Lower leg skin (tissue), 4 donors: ENCODE results near the gene DCAF4. TPM values are rescaled to one million over a fixed set of nuclear protein-coding genes. Genes with fewer than 3 reads are reported as not detected.

Source experiments
- DNase-seq, 2 donors: peaks; one replicate each; pipeline ENCODE4 v3.0.0-alpha.2; 2019; ENCODE audit warnings: low spot score in 2 of 2
- H3K4me3 ChIP-seq: fragments of 200-600 bp; sonication (generic); 2 replicates; pipeline ENCODE4 v1.5.1; 2017; ENCODE audit warnings: mild to moderate bottlenecking, low read depth; ENCODE audit not compliant: poor library complexity, severe bottlenecking
- POLR2A ChIP-seq, 2 donors: fragments of 450-650 bp; IDR thresholded peaks; one replicate each; pipeline ENCODE4 v1.6.1; 2016 to 2017; ENCODE audit warnings: antibody characterized with exemption in 2 of 2, mild to moderate bottlenecking in 1 of 2, moderate library complexity in 1 of 2
- WGBS, 2 donors: methylation state at CpG; one replicate each; pipeline ENCODE4 v1.1.5; 2018; 5-methylcytosine and 5-hydroxymethylcytosine counted together
- intact Hi-C: fragments of 100-400 bp; cut with DNase I; formaldehyde crosslinking; loops from one replicate; pipeline ENCODE4 v1.15.0; 2023; ENCODE audit warnings: low total_unique reads
- total RNA-seq, 4 donors: library from RNA; depleted of rRNA; stranded (reverse); fragments of >200 nt; gene quantifications; one replicate each; pipeline ENCODE4 v1.1.0, GENCODE V29; 2016
- TF ChIP-seq, protein P1 (sequence below), 3 donors: fragments of 450-650 bp; IDR thresholded peaks; one replicate each; pipeline ENCODE4 v1.5.1; 2016; ENCODE audit warnings: antibody characterized with exemption in 3 of 3, mild to moderate bottlenecking in 3 of 3, moderate library complexity in 2 of 3

DCAF4 gene
- total RNA-seq, 4 donors from 2014 or later = 24.0 to 40.5 (median 35.8) TPM

DNA sequence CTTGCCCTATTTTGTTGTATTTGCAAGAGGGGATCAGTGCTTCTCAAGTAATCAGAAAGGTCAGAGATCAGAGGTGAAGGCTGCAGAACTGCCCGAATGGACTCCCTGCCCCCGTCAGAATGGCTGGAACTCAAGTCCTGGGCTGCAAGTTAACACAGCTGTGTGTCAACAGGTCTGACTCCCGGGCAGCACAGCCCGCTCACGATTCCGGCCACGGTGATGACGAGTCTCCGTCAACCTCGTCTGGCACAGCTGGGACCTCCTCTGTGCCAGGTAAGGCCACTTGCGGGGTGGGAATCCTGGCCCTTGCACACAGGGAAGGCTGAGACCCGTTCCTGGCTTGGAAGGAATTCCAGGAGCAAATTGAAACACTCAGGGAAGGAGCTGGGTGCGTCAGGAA is 13.4 kb downstream of the DCAF4 start:
- 85 to 90% methylated on average over 10 to 13 of the region's 13 CpGs for WGBS, 2 donors
- TF ChIP-seq POLR2A (IDR thresholded peaks at IDR 0.05) = no peak
- TF ChIP-seq, protein P1, sequence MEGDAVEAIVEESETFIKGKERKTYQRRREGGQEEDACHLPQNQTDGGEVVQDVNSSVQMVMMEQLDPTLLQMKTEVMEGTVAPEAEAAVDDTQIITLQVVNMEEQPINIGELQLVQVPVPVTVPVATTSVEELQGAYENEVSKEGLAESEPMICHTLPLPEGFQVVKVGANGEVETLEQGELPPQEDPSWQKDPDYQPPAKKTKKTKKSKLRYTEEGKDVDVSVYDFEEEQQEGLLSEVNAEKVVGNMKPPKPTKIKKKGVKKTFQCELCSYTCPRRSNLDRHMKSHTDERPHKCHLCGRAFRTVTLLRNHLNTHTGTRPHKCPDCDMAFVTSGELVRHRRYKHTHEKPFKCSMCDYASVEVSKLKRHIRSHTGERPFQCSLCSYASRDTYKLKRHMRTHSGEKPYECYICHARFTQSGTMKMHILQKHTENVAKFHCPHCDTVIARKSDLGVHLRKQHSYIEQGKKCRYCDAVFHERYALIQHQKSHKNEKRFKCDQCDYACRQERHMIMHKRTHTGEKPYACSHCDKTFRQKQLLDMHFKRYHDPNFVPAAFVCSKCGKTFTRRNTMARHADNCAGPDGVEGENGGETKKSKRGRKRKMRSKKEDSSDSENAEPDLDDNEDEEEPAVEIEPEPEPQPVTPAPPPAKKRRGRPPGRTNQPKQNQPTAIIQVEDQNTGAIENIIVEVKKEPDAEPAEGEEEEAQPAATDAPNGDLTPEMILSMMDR (IDR thresholded peaks at IDR 0.05) = no peak
- no peak overlapping the region for H3K4me3 ChIP-seq
- intact Hi-C loops = no loop called here
- DNase-seq = no peak

DNA sequence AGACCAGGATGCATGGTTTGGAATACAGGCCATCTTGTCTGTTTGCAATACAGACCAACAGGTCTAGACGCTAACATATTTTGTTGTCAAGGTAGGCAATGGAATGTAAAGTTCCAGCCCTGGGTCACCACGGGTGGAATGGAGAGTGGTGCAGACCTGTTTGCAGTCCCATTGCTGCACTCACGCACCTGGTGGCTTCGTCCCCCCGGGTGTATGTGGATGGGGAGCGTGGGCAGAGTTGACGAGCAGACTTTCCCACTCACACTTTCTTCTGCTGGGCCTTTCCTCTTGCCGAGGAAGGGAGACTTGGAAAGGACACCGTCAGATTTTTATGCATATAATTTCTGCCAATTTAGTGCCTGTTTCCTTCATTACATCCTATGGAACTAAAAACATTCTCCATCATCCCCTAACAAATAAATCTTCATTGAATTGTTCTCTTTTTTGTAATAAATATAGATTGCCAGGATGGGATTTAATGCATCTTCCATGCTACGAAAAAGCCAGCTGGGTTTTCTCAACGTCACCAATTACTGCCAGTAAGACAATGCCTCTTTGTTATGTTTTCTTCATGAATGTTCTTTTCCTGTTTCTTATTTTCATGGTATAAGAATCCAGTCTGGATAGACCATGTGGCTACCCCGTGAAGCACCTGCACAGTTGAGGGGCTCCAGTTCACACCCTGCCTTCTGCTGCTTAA is 15.2 kb downstream of the DCAF4 start:
- H3K4me3 ChIP-seq = no peak overlapping the region
- intact Hi-C loops = no loop called here
- no peak for TF ChIP-seq POLR2A (IDR thresholded peaks at IDR 0.05)
- TF ChIP-seq, protein P1 (IDR thresholded peaks at IDR 0.05) = no peak
- 84 to 90% methylated on average over 12 of the region's 12 CpGs for WGBS, 2 donors
- no peak for DNase-seq

DNA sequence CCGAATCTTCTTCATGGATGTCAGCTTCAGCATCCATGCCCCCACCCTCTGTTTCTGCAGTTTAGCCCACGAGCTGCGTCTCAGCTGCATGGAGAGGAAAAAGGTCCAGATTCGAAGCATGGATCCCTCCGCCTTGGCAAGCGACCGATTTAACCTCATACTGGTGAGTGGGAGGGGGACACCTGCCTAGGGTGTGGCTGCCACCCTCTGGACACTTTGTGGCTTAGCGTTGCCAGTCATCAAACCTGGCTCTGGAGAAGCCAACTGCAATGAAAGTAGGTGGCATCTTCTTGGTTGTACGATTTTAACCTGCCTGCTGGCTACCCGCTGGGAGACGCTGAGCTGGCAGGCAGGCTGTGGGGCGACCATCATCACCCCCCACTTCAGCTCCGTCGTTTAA is 16.7 kb downstream of the DCAF4 start:
- H3K4me3 ChIP-seq = no peak overlapping the region
- DNase-seq = no peak
- intact Hi-C loops = no loop called here
- TF ChIP-seq, protein P1 (IDR thresholded peaks at IDR 0.05) = no peak
- no peak for TF ChIP-seq POLR2A (IDR thresholded peaks at IDR 0.05)
- WGBS, 2 donors = 90 to 92% methylated on average over 14 of the region's 14 CpGs

DNA sequence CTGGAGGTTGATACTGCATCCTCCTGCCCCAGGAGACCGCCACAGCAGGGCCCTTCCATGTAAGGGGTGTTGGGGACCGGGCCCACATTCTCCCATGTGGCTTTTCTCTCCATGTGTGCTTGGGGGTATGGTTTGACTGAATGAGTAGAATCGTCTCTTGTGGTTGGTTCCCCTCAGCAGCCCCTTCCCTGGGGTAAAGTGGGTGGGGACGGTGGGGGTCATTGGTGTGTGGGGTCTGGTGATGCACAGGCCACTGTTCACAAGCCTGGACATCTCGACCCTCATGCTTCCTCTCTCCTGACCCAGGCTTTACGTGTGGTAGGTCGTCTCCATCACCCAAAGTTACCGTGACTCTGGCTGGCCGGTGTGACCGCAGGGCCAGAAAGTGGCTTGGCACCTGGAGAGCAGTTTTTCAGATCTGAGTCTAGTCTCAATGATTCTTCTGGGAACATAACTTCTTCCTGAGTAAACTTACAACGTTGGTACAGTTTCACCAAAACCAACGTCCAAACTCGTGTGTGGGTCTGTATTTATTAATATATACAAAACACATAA is 17.7 kb downstream of the DCAF4 start:
- TF ChIP-seq, protein P1 (IDR thresholded peaks at IDR 0.05) = no peak
- no peak for TF ChIP-seq POLR2A (IDR thresholded peaks at IDR 0.05)
- no peak overlapping the region for H3K4me3 ChIP-seq
- 88 to 97% methylated on average over 13 of the region's 13 CpGs for WGBS, 2 donors
- intact Hi-C loops = no loop called here
- no peak for DNase-seq

DNA sequence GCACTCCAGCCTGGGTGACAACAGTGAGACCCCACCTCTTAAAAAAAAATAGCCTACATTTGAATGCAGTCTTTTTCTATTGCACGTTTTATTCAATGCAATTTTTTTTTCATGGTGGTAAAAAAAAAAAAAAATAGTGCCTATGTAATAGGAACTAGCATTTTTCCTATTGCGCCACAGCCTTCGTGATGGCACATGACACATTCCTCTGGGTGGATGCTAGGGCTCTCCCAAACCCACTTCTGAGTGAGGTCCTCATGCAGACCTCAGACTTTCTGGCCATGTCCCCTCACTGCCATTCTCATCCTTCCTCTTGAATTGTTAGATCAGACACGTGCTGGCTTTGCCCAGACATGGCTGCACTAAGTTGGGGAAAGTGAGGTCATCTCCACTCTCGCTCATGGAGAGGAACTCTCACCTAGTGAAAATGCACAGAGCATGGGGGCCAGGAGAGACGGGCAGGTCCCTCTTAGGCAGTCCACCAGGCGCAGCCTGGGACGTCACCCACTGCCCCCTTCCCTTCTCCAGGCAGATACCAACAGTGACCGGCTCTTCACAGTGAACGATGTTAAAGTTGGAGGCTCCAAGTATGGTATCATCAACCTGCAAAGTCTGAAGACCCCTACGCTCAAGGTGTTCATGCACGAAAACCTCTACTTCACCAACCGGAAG is 19.2 kb downstream of the DCAF4 start:
- DNase-seq = no peak
- TF ChIP-seq, protein P1 (IDR thresholded peaks at IDR 0.05) = no peak
- TF ChIP-seq POLR2A (IDR thresholded peaks at IDR 0.05) = no peak
- WGBS, 2 donors = 90 to 92% methylated on average over 13 of the region's 13 CpGs
- intact Hi-C loops = no loop called here
- H3K4me3 ChIP-seq = no peak overlapping the region
